ENCODE data around the gene PRDM16.

DNA sequence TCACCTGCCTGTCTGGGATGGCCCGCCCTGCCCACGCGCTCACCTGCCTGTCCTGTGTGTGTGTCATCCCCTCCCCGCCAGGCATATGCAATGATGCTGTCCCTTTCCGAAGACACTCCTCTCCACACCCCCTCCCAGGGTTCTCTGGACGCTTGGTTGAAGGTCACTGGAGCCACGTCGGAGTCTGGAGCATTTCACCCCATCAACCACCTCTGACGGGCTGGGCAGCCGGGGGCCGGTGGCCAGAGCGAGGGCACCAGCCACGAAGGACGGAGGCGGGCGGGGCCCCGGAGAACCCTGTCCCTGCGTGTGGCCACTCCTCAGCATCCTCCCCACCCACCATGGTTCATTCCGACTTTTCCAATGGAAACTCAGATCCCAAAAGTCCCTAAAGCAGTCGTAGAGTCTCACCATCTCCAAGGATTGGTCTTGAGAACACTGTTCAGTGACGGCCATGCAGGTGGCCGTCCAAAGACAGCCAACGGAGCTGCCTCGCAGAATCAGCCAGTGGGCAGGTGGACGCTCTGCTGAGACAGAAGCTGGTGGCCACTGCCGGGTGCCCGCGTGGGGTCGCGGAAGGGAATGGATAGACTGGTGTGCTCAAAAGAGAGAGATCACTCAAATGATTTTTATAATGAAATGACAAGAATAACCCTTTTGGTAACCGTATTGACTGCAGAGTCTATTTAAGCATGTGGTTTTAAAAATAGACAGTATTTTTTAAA, 364.8 kb downstream of the PRDM16 start:
- no peak for TF ChIP-seq CTCF (IDR thresholded peaks at IDR 0.05; ENCODE audit: poor library complexity, severe bottlenecking)
- no peak for TF ChIP-seq EP300 (conservative IDR thresholded peaks at IDR 0.05; ENCODE audit: poor library complexity, severe bottlenecking)
- no peak for TF ChIP-seq POLR2AphosphoS5 (IDR thresholded peaks at IDR 0.05)
- no peak for TF ChIP-seq REST (IDR thresholded peaks at IDR 0.05; ENCODE audit: borderline replicate concordance)
- no peak for TF ChIP-seq EZH2 (IDR thresholded peaks at IDR 0.05; ENCODE audit: borderline replicate concordance, insufficient read depth, low read length, poor library complexity, severe bottlenecking)
- no peak for TF ChIP-seq SMC3 (conservative IDR thresholded peaks at IDR 0.05; ENCODE audit: poor library complexity)
- no peak for TF ChIP-seq RAD21 (conservative IDR thresholded peaks at IDR 0.05)

All from neural cell (in vitro differentiated cells).